GM23338 (cell line): ENCODE measurements around the gene ZNF121. TPM values are rescaled to one million over a fixed set of nuclear protein-coding genes. Genes with fewer than 3 reads are reported as not detected.
"Not testable (repeated sequence)": the region's sequence is repeated elsewhere in the genome, so short reads cannot be mapped to it uniquely, and the experiment has no call there.

Source experiments
- ATAC-seq: fragments of 200-7000 bp; cut with Tn5 transposase; 3 replicates; pipeline ENCODE4 v1.9.1; 2020
- DNase-seq: peaks from one replicate; pipeline ENCODE4 v3.0.0-alpha.2; 2015; ENCODE audit warnings: low spot score
- H2AFZ ChIP-seq: fragments of 200-600 bp; sonication (generic); 2 replicates; pipeline ENCODE4 v1.8.0; 2016; ENCODE audit warnings: antibody characterized with exemption, mild to moderate bottlenecking, moderate library complexity
- H3F3A ChIP-seq: fragments of 200-600 bp; sonication (generic); replicated peaks from 2 replicates; pipeline ENCODE4 v1.8.0; 2017; ENCODE audit warnings: antibody characterized with exemption, mixed run types, low read depth
- H3K27ac ChIP-seq: fragments of 200-600 bp; sonication (generic); 2 replicates; pipeline ENCODE4 v1.6.1; 2016; ENCODE audit warnings: low read depth
- H3K27me3 ChIP-seq: fragments of 200-600 bp; sonication (generic); 2 replicates; pipeline ENCODE4 v1.8.0; 2016; ENCODE audit warnings: mild to moderate bottlenecking, mixed run types, moderate library complexity; ENCODE audit not compliant: insufficient read depth
- H3K36me3 ChIP-seq: fragments of 200-600 bp; sonication (generic); 2 replicates; pipeline ENCODE4 v1.8.0; 2016; ENCODE audit warnings: mild to moderate bottlenecking; ENCODE audit not compliant: insufficient read depth
- H3K4me1 ChIP-seq: fragments of 200-600 bp; sonication (generic); 2 replicates; pipeline ENCODE4 v1.8.0; 2016; ENCODE audit warnings: mild to moderate bottlenecking, moderate library complexity; ENCODE audit not compliant: insufficient read depth
- H3K4me2 ChIP-seq: fragments of 200-600 bp; sonication (generic); 2 replicates; pipeline ENCODE4 v1.7.1; 2017; ENCODE audit warnings: mixed run types
- H3K4me3 ChIP-seq: fragments of 200-600 bp; sonication (generic); 2 replicates; pipeline ENCODE4 v1.6.1; 2016; ENCODE audit warnings: mixed run types
- H3K79me2 ChIP-seq: fragments of 200-600 bp; sonication (generic); replicated peaks from 2 replicates; pipeline ENCODE4 v1.8.0; 2017; ENCODE audit warnings: mild to moderate bottlenecking; ENCODE audit not compliant: insufficient read depth
- H3K9me2 ChIP-seq: fragments of 200-600 bp; sonication (generic); 2 replicates; pipeline ENCODE4 v1.8.0; 2017; ENCODE audit not compliant: insufficient read depth
- H4K20me1 ChIP-seq: fragments of 200-600 bp; sonication (generic); replicated peaks from 2 replicates; pipeline ENCODE4 v1.8.0; 2017; ENCODE audit warnings: mild to moderate bottlenecking; ENCODE audit not compliant: insufficient read depth
- H3K27ac Mint-ChIP-seq: 2 replicates; pipeline ENCODE4 v1.8.0; 2020; ENCODE audit warnings: inconsistent platforms, mild to moderate bottlenecking, moderate library complexity, mixed read lengths
- H3K27me3 Mint-ChIP-seq: 3 replicates; pipeline ENCODE4 v1.8.0; 2022; ENCODE audit warnings: low read depth, mild to moderate bottlenecking, moderate library complexity, mixed read lengths, inconsistent platforms; ENCODE audit not compliant: insufficient read depth, poor library complexity
- H3K36me3 Mint-ChIP-seq: 3 replicates; pipeline ENCODE4 v1.8.0; 2021; ENCODE audit warnings: low read depth, mild to moderate bottlenecking, inconsistent platforms, moderate library complexity, mixed read lengths
- H3K4me1 Mint-ChIP-seq: 3 replicates; pipeline ENCODE4 v1.8.0; 2020; ENCODE audit warnings: mild to moderate bottlenecking, inconsistent platforms, mixed read lengths
- H3K4me3 Mint-ChIP-seq: 3 replicates; pipeline ENCODE4 v1.8.0; 2021; ENCODE audit warnings: moderate library complexity, mild to moderate bottlenecking, inconsistent platforms, mixed read lengths
- H3K9me3 Mint-ChIP-seq: 3 replicates; pipeline ENCODE4 v1.8.0; 2020; ENCODE audit warnings: moderate library complexity, mild to moderate bottlenecking, inconsistent platforms, mixed read lengths
- CREB1 ChIP-seq: fragments of 250-450 bp; sonication (Bioruptor Pico); IDR thresholded peaks from 2 replicates; pipeline ENCODE4 v1.5.0; 2020; ENCODE audit warnings: low read depth, mild to moderate bottlenecking, moderate library complexity
- CTCF ChIP-seq, 2 experiments: fragments of 200-600 bp in 1 of 2; sonication (generic) in 1 of 2; conservative IDR thresholded peaks; 2 replicates each; pipeline versions ENCODE4 v1.5.1 to v1.6.1; 2016 to 2017; ENCODE audit warnings: antibody characterized with exemption in 2 of 2, low read depth in 2 of 2, mild to moderate bottlenecking in 2 of 2, moderate library complexity in 1 of 2
- EZH2phosphoT487 ChIP-seq: fragments of 200-600 bp; sonication (generic); IDR thresholded peaks from one replicate; pipeline ENCODE4 v1.8.1; 2018; ENCODE audit warnings: antibody characterized with exemption; ENCODE audit not compliant: unreplicated experiment
- NANOG ChIP-seq: IDR thresholded peaks from 2 replicates; pipeline ENCODE4 v1.6.1; 2016; ENCODE audit warnings: antibody characterized with exemption, borderline replicate concordance
- POLR2AphosphoS5 ChIP-seq: IDR thresholded peaks from 2 replicates; pipeline ENCODE4 v1.6.1; 2016; ENCODE audit warnings: antibody characterized with exemption, low read depth
- STAT1 ChIP-seq: IDR thresholded peaks from one replicate; pipeline ENCODE4 v1.6.1; 2016; ENCODE audit warnings: antibody characterized with exemption; ENCODE audit not compliant: unreplicated experiment
- polyA plus RNA-seq: library from polyadenylated mRNA; unstranded; fragments of >200 nt; fragmentation: Nextera tagmentation; extraction: Ambion mirVana; gene quantifications from 2 replicates; pipeline ENCODE4 v1.2.1, GENCODE V29; 2016
- total RNA-seq: library from RNA; depleted of rRNA; stranded (reverse); fragments of >200 nt; shearing (Covaris generic); gene quantifications from 2 replicates; pipeline ENCODE4 v1.2.3, GENCODE V29; 2014

The ZNF121 gene
- total and polyA plus RNA-seq, 2 experiments from 2014 or later: 50.8 to 252 TPM

- Mint-ChIP-seq H3K4me3 (no peak overlapping the region), H3K9me3 (peaks cover 44% of the 10 kb centered on the region), H3K27me3 (peaks cover 4% of the 10 kb centered on the region), H3K4me1 (no peaks in the 10 kb centered on the region), H3K27ac (no peak overlapping the region), H3K36me3 (peaks cover 6% of the 10 kb centered on the region; the same call in 2 of the 3 replicates)
- H3K27me3 ChIP-seq: no peaks in the 10 kb centered on the region
- H3K4me1 ChIP-seq: no peaks in the 10 kb centered on the region
- H3K36me3 ChIP-seq: no peaks in the 10 kb centered on the region; the same call in 1 of the 2 replicates
- no peaks in the 10 kb centered on the region for H4K20me1 ChIP-seq
- TF ChIP-seq EZH2phosphoT487: no peak
- no peak for TF ChIP-seq CTCF (conservative IDR thresholded peaks at IDR 0.05; ENCODE audit: low read depth in 2 of 2)
- no peak for TF ChIP-seq NANOG
- TF ChIP-seq POLR2AphosphoS5: no peak
- no peak for TF ChIP-seq STAT1
- TF ChIP-seq CREB1: no peak
- DNase-seq (no peak), ATAC-seq (no peak)
- H3K27ac ChIP-seq: no peak overlapping the region
- no peaks in the 10 kb centered on the region for H3K79me2 ChIP-seq
- H3K4me3 ChIP-seq: no peak overlapping the region
- H3F3A ChIP-seq: no peaks in the 10 kb centered on the region
- no peaks in the 10 kb centered on the region for H3K9me2 ChIP-seq
- H3K4me2 ChIP-seq: no peak overlapping the region
- H2AFZ ChIP-seq: no peak overlapping the region
Measured at GRCh38 chr19:9552536-9553274, 31.6 kb downstream of the ZNF121 start.

DNA sequence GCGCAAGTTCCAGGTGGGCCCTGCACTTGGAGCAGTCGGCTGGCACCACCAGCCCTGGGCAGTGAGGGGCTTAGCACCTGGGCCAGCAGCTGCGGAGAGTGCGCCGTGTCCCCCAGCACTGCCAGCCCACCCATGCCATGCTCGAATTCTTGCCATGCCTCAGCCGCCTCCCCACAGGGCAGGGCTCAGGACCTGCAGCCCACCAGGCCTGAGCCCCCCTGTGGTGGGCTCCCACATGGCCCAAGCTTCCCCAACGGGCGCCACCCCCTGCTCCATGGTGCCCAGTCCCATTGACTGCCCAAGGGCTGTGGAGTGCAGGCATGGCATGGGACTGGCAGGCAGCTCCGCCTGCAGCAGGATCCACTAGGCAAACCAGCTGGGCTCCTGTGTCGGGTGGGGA is 36.4 kb downstream of the ZNF121 start:
- no peaks in the 10 kb centered on the region for H3K79me2 ChIP-seq
- H3K4me1 Mint-ChIP-seq: no peaks in the 10 kb centered on the region
- no peaks in the 10 kb centered on the region; the same call in 1 of the 2 replicates for H3K36me3 ChIP-seq
- H2AFZ ChIP-seq: no peak overlapping the region
- no peak overlapping the region for H3K4me3 ChIP-seq
- H3K4me3 Mint-ChIP-seq: no peak overlapping the region
- peaks cover 4% of the 10 kb centered on the region for H3K27me3 Mint-ChIP-seq
- no peak for ATAC-seq
- H3K4me1 ChIP-seq: no peaks in the 10 kb centered on the region
- TF ChIP-seq STAT1: no peak
- TF ChIP-seq POLR2AphosphoS5: no peak
- TF ChIP-seq CTCF (conservative IDR thresholded peaks at IDR 0.05; ENCODE audit: low read depth in 2 of 2): no peak
- no peak overlapping the region for H3K27ac Mint-ChIP-seq
- no peaks in the 10 kb centered on the region for H3K9me2 ChIP-seq
- H3K27me3 ChIP-seq: no peaks in the 10 kb centered on the region
- peaks cover 39% of the 10 kb centered on the region for H3K9me3 Mint-ChIP-seq
- no peak for DNase-seq
- no peak overlapping the region for H3K4me2 ChIP-seq
- H4K20me1 ChIP-seq: no peaks in the 10 kb centered on the region
- no peak overlapping the region for H3K27ac ChIP-seq
- no peaks in the 10 kb centered on the region for H3F3A ChIP-seq
- H3K36me3 Mint-ChIP-seq: peaks cover 8% of the 10 kb centered on the region

GRCh38 chr19:9541281-9541680 is 43.0 kb downstream of the ZNF121 start:
- peaks cover 25% of the 10 kb centered on the region for H3K9me3 Mint-ChIP-seq
- peaks cover 31% of the 10 kb centered on the region for H3K36me3 Mint-ChIP-seq
- not testable (repeated sequence) for H3K4me1 ChIP-seq, H3K27me3 Mint-ChIP-seq, H3K27ac Mint-ChIP-seq, H3K36me3 ChIP-seq, H3K9me2 ChIP-seq, H3K4me1 Mint-ChIP-seq, DNase-seq, H3K27ac ChIP-seq, H2AFZ ChIP-seq, H3K4me3 ChIP-seq, H4K20me1 ChIP-seq, H3K4me3 Mint-ChIP-seq, H3F3A ChIP-seq, H3K4me2 ChIP-seq, ATAC-seq, H3K27me3 ChIP-seq
- peaks cover 21% of the 10 kb centered on the region for H3K79me2 ChIP-seq

DNA sequence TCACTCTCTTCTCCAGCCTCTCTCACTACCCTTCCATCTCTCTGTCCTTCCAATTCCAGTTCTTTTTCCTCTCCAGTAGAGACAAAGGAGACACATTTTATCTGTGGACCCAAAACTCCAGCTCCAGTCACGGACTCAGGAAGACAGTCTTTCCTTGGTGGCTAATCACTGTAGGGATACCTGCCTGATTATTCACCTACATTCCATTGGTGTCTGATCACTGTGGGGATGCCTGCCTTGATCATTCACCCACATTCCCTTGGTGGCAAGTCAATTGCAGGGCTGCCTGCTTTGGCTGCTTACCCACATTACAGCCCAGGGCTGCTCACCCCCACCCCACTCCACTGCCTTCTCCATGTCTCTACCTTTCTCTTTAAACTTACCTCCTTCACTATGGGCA is 44.4 kb downstream of the ZNF121 start:
- H3K4me1 ChIP-seq, H3K27ac ChIP-seq, H2AFZ ChIP-seq, DNase-seq, H3K9me2 ChIP-seq, ATAC-seq, H3F3A ChIP-seq, H3K4me1 Mint-ChIP-seq, H4K20me1 ChIP-seq, H3K4me2 ChIP-seq, H3K27me3 ChIP-seq, H3K4me3 ChIP-seq, H3K27me3 Mint-ChIP-seq: not testable (repeated sequence)
- Histone ChIP-seq H3K79me2 (peaks cover 26% of the 10 kb centered on the region), H3K36me3 (peaks cover 15% of the 10 kb centered on the region)
- H3K27ac Mint-ChIP-seq: peak overlapping the region; percentile 6; the same call in 1 of the 2 replicates
- H3K36me3 Mint-ChIP-seq: peaks cover 45% of the 10 kb centered on the region
- peaks cover 37% of the 10 kb centered on the region for H3K9me3 Mint-ChIP-seq
- H3K4me3 Mint-ChIP-seq: peak overlapping the region; percentile 100
